ENCODE measurements around the gene ZNF578. TPM values are rescaled to one million over a fixed set of nuclear protein-coding genes. Genes with fewer than 3 reads are reported as not detected.
"Not testable (repeated sequence)": the region's sequence is repeated elsewhere in the genome, so short reads cannot be mapped to it uniquely, and the experiment has no call there.

Gene ZNF578
- total RNA-seq, 1 donor = 3.9 TPM

DNA sequence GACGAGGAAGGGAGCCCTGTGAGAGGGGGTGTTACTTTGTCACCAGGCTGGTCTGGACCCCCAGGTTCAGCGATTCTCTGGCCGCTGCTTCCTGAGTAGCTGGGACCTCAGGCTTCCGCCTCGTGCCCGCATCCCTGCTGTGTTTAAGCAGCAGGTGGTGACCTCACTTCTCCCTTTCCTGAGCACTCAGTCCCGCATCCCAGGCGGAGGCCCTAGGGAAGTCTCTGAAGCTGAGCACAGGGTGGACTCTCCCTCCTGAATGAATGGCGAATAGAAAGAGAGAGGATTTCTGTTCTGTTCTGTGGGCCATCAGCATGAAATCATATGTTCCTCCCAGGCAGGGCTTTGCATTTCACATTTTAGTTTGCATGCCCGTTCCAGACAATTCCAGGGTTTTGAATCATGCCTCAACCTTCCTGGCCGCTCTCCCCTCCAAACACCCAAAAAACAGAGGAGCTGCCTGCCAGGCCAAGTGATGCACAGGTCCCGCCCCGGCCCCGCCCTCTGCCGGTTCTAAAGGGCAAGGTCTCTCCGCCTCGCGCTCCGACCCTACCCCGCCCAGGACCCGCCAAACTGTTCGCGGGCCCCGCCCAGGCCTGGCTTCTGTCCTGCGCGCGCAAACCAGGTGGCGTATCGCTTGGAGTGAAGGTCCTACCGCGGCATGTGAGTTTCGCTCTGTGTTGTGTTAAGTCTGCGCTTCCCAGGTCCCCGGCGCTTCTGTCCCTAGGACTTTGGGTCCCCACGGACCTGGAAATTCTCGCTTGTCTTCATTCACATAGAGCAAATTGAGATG is 39.0 kb downstream of the ZNF578 start:
- H3K4me3 ChIP-seq (ENCODE audit: low read depth, low read length) = no peak overlapping the region
- no peak for DNase-seq (ENCODE audit: low read depth)
- TF ChIP-seq, protein P1, sequence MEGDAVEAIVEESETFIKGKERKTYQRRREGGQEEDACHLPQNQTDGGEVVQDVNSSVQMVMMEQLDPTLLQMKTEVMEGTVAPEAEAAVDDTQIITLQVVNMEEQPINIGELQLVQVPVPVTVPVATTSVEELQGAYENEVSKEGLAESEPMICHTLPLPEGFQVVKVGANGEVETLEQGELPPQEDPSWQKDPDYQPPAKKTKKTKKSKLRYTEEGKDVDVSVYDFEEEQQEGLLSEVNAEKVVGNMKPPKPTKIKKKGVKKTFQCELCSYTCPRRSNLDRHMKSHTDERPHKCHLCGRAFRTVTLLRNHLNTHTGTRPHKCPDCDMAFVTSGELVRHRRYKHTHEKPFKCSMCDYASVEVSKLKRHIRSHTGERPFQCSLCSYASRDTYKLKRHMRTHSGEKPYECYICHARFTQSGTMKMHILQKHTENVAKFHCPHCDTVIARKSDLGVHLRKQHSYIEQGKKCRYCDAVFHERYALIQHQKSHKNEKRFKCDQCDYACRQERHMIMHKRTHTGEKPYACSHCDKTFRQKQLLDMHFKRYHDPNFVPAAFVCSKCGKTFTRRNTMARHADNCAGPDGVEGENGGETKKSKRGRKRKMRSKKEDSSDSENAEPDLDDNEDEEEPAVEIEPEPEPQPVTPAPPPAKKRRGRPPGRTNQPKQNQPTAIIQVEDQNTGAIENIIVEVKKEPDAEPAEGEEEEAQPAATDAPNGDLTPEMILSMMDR (IDR thresholded peaks at IDR 0.05; ENCODE audit: insufficient read depth, low read depth, low read length) = no peak

DNA sequence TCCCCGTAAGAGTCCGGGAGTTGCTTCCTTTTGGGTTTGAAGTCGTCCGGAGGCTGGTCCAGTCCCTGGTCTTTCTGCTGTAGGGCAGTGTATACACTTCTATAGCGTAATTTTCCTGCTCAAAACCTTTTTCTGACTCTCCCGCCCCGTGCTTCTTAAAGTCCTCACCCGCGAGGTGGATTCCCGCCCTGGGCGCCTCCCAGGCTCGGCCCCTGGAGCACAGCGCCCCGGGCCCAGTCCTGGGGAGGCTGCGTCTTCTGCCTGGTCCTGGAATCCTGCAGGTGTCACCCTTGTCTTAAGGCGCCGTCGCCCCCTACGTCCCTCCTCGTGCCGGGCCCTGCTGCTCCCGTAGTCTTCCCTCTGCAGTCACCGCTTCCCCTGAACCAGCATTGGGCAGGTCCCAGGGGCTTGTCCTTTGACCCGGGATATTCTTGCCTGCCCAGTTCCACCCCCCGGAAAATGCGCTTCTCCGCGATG is 39.7 kb downstream of the ZNF578 start:
- peak; percentile 10 for DNase-seq (ENCODE audit: low read depth)
- no peak overlapping the region for H3K4me3 ChIP-seq (ENCODE audit: low read depth, low read length)
- TF ChIP-seq, protein P1 (IDR thresholded peaks at IDR 0.05; ENCODE audit: insufficient read depth, low read depth, low read length) = no peak

DNA sequence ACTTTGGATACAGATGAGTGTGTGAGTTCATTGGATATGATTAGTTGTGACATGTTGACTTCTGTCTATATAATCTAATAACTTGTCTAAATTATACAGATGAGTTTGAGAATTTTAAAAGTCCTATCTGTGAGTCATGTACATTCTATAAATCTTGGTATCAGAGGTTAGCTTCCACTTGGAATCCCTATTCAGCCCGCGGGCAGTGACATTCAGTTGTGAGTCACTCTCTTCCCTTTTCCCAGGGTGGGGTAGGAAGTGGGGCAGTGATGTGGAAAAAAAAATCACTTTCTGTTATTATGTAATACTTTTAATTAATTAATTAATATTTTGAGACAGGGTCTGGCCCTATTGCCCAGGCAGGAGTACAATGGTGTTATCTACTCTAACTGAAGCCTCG is 41.2 kb downstream of the ZNF578 start:
- H3K4me3 ChIP-seq (ENCODE audit: low read depth, low read length) = no peak overlapping the region
- no peak for DNase-seq (ENCODE audit: low read depth)
- TF ChIP-seq, protein P1 (IDR thresholded peaks at IDR 0.05; ENCODE audit: insufficient read depth, low read depth, low read length) = no peak

DNA sequence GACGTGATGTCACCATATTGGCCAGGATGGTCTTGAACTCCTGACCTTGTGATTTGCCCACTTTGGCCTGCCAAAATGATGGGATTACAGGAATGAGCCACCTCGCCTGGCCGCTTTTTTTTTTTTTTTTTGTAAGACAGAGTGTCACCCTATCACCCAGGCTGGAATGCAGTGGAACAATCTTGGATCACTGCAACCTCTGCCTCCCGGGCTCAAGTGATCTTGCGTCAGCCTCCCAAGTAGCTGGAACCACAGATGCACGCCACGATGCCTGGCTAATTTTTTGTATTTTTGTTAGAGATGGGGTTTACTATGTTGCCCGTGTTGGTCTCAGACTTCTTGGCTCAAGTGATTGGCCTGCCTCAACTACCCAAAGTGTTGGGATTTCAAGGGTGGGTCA is 45.2 kb downstream of the ZNF578 start:
- no peak overlapping the region for H3K4me3 ChIP-seq (ENCODE audit: low read depth, low read length)
- no peak for DNase-seq (ENCODE audit: low read depth)
- TF ChIP-seq, protein P1 (IDR thresholded peaks at IDR 0.05; ENCODE audit: insufficient read depth, low read depth, low read length) = no peak

DNA sequence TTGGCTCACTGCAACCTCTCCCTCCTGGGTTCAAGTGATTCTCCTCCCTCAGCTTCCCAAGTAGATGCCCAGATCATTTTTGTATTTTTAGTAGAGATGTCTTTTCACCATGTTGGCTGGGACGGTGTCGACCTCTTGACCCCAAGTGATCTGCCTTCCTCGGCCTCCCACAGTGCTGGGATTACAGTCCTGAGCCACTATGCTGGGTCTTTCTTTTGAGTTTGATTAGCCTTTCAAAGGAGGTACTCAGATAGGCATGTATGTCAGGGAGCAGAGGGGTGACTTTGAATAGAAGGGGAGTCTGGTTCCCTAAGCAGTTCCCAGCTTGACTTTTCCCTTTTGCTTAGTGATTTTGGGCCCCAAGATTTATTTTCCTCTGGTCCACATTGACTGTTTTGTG is 47.1 kb downstream of the ZNF578 start:
- not testable (repeated sequence) for DNase-seq (ENCODE audit: low read depth); H3K4me3 ChIP-seq (ENCODE audit: low read depth, low read length)

DNA sequence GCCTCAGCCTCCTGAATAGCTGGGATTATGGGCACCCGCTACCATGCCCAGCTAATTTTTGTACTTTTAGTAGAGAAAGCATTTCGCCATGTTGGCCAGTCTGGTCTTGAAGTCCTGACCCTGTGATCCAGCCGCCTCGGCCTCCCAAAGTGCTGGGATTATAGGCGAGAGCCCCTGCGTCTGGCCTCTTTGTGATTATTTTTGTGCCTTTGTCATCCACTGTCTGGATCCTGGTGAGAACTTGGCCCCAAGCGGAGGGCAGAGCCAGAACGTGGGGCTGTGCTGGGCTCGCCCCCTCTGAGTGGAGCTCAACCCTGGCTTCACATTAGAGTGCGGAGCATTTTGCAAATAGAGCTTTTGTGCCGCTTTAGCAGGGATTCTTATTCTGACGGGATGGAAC is 47.6 kb downstream of the ZNF578 start:
- not testable (repeated sequence) for H3K4me3 ChIP-seq (ENCODE audit: low read depth, low read length); DNase-seq (ENCODE audit: low read depth)

DNA sequence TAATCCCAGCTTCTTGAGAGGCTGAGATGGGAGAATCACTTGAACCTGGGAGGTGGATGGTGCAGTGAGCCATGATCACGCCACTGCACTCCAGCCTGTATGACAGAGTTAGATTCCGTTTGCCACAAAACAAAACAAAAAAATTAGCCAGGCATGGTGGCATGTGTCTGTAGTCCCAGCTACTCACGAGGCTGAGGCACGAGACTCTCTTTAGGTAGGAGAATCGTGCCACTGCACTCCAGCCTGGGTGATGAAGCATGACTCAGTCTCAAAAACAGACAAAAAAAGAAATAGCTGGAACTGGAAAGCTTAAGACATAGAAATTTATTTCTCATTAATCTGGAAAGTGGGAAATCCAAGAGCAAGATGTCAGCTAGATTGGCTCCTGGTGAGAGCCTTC is 53.9 kb downstream of the ZNF578 start:
- TF ChIP-seq, protein P1 (IDR thresholded peaks at IDR 0.05; ENCODE audit: insufficient read depth, low read depth, low read length) = no peak
- no peak overlapping the region for H3K4me3 ChIP-seq (ENCODE audit: low read depth, low read length)
- no peak for DNase-seq (ENCODE audit: low read depth)

DNA sequence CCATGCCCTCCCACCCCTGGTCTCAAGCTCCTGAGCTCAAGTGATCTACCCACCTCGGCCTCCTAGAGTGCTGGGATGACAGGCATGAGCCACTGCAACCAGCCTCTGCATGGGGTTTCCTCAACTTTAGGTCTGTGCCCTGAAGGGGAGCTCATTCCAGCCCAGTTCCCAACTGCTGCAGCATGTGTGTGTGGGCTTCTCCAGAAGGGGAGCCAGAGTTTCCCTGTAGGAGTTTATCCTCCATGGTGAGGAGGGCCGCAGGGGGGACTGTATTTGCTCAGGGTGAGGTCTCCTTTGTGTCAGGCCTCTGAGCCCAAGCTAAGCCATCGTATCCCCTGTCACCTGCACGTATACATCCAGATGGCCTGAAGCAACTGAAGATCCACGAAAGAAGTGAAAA is 62.8 kb downstream of the ZNF578 start:
- H3K4me3 ChIP-seq (ENCODE audit: low read depth, low read length) = no peak overlapping the region
- no peak for DNase-seq (ENCODE audit: low read depth)
- TF ChIP-seq, protein P1 (IDR thresholded peaks at IDR 0.05; ENCODE audit: insufficient read depth, low read depth, low read length) = no peak
